ENCODE results near the gene CDKN3.

CDKN3 gene

GRCh38 chr14:54462048-54462447 is 65.2 kb downstream of the CDKN3 start:
- H3K4me3 ChIP-seq (ENCODE audit: low read depth, low read length) = no peak overlapping the region

GRCh38 chr14:54465654-54466053 is 68.8 kb downstream of the CDKN3 start:
- H3K4me3 ChIP-seq (ENCODE audit: low read depth, low read length) = no peak overlapping the region
- TF ChIP-seq CTCF (IDR thresholded peaks at IDR 0.05; ENCODE audit: low read depth, low read length) = no peak

More at GRCh38 chr14:54462048-54462447, 65.2 kb downstream of the CDKN3 start:
- no peak for TF ChIP-seq CTCF (IDR thresholded peaks at IDR 0.05; ENCODE audit: low read depth, low read length)

- TF ChIP-seq CTCF (IDR thresholded peaks at IDR 0.05; ENCODE audit: low read depth, low read length) = no peak
- H3K4me3 ChIP-seq (ENCODE audit: low read depth, low read length) = no peak overlapping the region
Measured at GRCh38 chr14:54467280-54467679, 70.5 kb downstream of the CDKN3 start.

Measured in WI38 (cell line).